Neural cell (in vitro differentiated cells): ENCODE measurements around the gene MPHOSPH8.

Experiments used
- CTCF ChIP-seq: fragments of 450-650 bp; IDR thresholded peaks from 2 replicates; pipeline ENCODE4 v1.5.1; 2014; ENCODE audit warnings: antibody characterized with exemption, mild to moderate bottlenecking, moderate library complexity; ENCODE audit not compliant: poor library complexity, severe bottlenecking
- EZH2 ChIP-seq: fragments of 200-600, 300-800 bp; shearing (Covaris generic), sonication (generic); IDR thresholded peaks from 2 replicates; pipeline ENCODE4 v1.6.1; 2014; ENCODE audit warnings: antibody characterized with exemption, low read length, borderline replicate concordance, mild to moderate bottlenecking; ENCODE audit not compliant: insufficient read depth, poor library complexity, severe bottlenecking
- POLR2AphosphoS5 ChIP-seq: IDR thresholded peaks from 2 replicates; pipeline ENCODE4 v1.6.1; 2012
- RAD21 ChIP-seq: fragments of 450-650 bp; conservative IDR thresholded peaks from 2 replicates; pipeline ENCODE4 v1.6.1; 2014; ENCODE audit warnings: antibody characterized with exemption, mild to moderate bottlenecking, moderate library complexity
- SMC3 ChIP-seq: fragments of 450-650 bp; conservative IDR thresholded peaks from 2 replicates; pipeline ENCODE4 v1.6.1; 2014; ENCODE audit warnings: antibody characterized with exemption, mild to moderate bottlenecking, moderate library complexity; ENCODE audit not compliant: poor library complexity
- TAF1 ChIP-seq: IDR thresholded peaks from 2 replicates; pipeline ENCODE4 v1.6.1; 2012; ENCODE audit warnings: low read depth

- TF ChIP-seq EZH2 = no peak
- no peak for TF ChIP-seq CTCF
- TF ChIP-seq TAF1 = no peak
- no peak for TF ChIP-seq POLR2AphosphoS5
- no peak for TF ChIP-seq RAD21
- TF ChIP-seq SMC3 = no peak
These were observed 27.7 kb downstream of the MPHOSPH8 start for GRCh38 chr13:19661126-19661525.
